ENCODE results near the gene BHLHA9.

The BHLHA9 gene

DNA sequence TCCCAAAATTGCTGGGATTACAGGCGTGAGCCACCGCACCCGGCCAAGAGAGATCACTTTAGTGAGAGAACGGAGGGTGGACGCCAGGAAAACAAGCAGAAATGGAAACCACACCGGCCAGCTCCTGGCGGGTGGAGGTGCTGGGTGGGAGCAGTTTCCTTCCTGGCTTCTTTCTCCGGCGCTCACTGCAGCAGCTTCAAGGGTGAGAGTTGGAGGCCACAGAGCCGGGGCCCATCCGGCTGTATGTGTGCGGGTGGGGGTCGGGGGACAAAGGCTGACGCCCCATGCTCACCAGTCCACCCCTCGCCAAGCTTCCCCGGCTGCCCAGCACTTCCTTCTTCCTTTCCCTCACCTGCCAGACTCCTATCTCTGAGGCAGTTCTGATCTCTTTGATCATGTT is 13.5 kb upstream of the BHLHA9 start:
- DNase-seq, result no peak

DNA sequence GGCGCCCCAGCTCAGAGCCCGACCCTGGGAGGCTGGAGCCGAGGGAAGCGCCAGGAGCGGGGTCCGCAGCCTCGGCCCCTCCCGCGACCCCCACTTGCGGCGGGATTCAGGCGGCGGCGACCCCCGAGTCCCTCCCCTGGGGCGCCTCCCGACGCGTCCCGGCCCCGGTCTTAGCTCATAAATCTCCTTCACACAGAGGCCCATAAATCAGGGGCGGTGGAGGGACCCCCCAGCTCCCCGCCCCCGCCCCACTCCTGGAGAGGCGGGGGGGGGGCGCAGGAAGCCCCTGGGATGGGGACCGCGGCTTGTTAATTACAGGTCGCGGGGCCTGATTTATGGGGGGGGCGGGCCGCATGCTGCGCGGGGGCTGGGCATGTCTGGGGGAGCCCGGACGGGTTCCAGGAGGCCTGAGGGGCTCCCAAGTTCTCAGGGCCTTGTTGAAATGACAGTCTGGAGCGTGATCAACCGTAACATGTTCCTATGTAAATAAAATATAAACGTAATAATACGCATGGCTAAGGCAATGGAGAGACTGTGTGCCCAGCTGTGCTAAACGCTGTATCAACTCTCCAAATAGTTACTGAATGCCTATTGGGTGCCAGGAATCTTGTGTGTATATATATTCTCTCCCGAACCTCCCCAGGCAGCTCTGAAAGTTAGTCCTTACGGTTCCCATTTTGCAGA is 10.0 kb upstream of the BHLHA9 start:
- DNase-seq, result no peak

DNA sequence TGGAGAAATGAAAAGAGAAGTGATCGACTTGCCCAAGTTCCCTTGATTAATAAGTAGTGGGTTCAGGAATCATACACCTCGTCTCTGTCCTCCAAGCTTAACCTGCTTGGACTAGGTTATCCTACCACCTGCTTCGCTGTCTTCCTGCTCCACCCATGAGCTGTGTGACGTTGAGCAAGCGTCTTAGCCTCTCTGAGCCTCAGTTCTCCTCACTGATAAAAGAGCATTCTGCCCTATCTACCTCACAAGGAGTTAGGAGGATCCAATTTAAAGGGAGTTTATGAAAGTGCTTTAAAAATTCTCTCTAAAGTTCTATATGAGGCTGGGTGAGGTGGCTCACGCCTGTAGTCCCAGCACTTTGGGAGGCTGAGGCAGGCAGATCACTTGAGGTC is 9.5 kb upstream of the BHLHA9 start:
- DNase-seq, result no peak

DNA sequence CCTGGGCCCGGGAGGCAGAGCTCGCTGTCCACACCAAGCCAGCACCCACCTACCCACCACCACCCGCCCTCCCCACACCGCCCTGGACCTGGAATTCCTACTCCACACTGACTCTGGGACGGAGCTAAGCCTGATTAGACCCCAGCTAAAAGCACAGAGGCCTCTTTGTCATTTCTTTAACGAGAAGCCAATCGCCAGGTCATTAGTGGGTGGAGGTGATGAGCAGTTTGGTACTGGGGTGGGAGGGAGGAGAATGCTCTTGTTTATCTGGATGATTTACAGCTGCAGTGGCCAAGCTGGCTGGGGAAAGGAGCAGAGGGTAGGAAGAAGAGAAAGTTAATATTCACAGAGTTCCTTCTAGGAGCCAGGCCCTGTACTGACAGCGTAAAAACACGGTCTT is 6.0 kb upstream of the BHLHA9 start:
- DNase-seq, result no peak

DNA sequence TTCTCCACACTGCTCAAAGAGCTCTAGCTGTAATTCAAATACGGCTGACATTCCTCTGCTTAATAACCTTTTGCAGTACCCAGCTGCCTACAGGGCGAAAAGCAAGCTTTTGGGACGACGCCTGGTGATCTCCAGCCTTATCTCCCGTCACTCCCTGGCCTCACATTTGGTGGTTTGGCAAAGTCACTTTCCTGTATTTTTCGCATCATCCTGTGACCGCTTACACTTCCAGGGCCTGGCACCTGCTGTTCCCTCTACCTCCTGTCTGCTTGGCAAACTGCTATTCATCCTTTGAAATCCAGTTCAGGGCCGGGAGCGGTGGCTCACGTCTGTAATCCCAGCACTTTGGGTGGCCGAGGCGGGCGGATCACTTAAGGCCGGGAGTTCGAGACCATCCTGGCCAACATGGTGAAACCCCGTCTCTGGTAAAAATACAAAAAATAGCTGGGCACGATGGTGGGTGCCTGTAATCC is 2.7 kb upstream of the BHLHA9 start:
- no peak for DNase-seq

DNA sequence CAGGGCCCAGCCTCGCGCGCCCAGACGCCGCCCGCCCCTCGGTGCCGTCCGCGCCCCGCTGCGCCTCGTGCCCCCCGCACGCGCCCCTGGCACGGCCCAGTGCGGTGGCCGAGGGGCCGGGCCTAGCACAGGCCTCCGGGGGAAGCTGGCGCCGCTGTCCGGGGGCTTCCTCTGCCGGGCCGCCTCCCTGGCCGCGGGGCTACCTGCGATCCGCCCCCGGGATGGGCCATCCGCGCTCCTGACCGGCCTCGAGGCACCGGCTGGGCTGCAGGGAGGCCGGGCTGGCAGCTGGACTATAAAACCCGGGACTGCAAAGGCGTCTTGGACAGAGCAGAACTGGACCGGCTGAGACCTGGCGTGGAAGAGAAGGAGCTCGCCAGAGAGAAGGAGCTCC is 783 bp downstream of the BHLHA9 start:
- DNase-seq, result no peak

DNA sequence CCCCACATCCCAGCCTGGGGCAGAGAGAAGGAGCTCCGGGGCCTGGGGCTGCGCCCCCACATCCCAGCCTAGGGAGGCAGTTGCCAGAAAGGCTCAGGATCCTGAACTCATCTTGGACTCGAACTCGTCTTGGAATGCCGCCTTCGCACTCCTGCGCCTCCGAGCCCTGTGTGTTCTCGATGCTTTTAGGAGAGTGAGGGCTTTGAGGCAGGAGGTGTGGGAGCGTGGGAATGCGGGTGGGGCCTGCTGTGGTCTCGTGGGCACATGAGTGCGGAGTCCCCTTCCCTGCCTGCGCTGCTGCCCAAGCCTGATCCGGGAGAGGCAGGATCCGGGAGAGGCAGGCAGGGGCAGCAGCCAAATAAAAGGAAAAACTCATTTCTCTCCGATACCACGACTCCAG is 1.2 kb downstream of the BHLHA9 start:
- DNase-seq, result no peak

DNA sequence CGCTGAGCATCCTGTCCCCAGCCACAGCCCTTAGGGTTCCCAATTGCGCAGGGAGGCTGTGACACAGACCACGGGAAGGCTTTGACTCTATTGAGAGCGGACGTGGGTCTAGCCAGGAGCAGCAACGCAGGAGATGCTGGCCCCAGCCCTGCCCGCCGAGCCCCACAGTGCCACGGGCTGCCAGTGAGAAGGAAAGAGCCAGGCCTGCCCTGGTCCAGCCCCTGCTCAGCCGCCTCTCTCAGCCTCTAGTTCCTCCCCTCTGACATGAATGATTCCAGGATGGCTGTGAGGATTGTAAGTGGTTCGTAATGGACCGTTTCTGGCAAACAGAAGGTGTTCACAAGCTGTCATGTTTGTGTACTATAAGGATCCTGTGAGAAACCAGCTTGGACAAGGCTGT is 2.5 kb downstream of the BHLHA9 start:
- no peak for DNase-seq

DNA sequence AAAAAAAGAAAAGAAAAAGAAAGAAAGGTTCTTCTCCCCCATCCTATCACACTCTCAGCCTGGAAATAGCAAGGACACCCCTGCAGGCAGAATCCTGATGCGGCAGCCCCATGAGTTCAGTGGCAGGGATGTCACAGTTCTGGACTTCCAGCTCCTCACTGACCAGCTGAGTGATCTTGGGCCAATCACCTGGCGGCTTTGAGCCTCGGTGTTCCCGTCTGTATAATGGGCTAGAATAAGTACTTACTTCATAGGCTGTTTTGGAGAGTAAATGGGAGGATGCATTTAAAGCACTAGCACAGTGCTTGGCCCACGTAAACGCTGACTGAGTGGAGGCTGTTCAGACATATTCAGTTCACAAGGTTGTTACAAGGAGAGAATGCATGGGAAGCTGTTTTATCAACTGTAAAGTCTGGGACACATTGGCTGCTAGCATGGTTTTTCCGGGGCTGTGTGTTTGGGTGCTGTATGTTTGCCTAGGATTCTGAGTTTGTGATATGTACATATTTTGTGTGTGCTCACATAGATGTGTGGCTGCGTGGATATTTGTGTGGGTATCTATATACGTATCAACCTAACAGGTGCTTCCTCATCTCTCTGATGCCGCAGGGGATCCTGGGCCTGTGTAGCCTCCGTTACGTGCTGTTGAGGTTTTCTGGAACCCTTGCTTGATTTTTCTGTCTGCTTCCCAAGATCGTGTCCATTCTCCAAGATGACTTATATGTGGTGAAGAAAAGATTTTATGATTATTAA is 3.4 kb downstream of the BHLHA9 start:
- DNase-seq, result no peak

DNA sequence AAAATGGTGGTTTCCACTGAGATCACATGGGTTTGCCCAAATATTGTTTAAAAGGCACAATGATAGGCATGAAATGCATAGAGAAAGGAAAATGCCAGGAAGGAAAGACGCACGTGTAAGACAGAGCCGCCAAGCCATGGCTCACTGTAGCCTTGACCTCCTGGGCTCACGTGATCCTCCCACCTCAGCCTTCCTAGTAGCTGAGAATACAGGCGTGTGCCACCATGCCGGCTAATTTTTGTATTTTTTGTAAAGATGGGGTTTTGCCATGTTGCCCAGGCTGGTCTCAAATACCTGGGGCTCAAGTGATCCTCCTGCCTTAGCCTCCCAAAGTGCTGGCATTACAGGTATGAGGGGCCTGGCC is 4.0 kb downstream of the BHLHA9 start:
- DNase-seq, result no peak

DNA sequence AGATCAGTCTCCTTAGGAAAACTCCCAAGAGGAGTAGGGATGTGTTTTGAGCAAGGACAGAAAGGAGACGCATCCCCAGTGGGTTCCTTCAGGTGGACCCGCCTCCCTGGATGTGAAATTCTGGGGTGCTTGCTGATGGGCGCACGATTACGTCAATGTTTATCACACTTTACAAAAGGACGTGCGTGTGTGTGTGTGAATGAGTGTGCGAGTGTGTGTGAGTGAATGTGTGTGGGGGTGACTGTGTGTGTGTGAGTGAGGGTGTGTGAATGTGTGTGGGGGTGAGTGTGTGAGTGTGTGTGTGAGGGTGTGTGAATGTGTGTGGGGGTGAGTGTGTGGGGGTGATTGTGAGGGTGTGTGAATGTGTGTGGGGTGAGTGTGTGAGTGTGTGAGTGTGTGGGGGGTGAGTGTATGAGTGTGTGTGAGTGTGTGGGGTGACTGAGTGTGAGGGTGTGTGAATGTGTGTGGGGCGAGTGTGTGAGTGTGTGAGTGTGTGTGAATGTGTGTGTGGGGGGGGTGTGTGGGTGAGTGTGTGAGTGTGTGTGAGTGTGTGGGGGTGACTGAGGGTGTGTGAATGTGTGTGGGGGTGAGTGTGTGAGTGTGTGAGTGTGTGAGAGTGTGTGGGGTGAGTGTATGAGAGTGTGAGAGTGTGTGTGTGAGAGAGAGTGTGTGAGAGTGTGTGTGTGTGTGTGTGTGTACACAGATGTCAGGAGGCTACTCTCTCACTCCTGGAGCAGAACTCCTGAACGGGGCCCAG is 5.1 kb downstream of the BHLHA9 start:
- no peak for DNase-seq

DNA sequence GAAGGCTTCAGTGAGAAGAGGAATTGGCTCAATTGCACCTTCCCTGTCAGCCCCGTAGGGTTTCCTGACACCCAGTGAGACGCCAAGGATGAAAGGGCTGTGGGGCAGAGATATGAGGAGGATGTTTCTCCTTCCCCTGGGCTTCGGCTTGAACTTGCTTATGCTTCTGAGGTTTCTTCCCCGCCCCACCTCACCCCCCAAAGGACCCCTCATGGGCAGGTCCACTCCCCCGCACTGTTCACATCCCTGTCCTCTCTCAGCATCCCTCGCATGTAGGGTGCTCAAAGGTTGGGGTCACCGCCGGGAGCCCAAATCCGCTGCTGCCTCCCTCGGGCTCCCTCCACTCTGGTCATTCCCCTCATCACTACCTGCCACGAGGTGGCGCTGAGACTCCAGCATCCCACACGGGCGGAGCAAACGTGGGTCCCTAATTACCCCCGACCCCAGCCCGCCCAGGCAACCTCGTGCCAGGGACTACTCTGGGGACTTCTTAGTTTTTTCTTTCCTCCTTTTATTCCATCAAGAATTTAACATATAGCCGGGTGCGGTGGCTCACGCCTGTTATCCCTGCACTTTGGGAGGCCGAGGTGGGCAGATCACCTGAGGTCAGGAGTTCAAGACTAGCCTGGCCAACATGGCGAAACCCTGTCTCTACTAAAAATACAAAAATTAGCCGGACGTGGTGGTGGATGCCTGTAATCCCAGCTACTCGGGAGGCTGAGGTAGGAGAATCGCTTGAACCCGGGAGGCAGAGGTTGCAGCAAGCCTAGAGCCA is 5.9 kb downstream of the BHLHA9 start:
- peak; percentile 64 for DNase-seq

DNA sequence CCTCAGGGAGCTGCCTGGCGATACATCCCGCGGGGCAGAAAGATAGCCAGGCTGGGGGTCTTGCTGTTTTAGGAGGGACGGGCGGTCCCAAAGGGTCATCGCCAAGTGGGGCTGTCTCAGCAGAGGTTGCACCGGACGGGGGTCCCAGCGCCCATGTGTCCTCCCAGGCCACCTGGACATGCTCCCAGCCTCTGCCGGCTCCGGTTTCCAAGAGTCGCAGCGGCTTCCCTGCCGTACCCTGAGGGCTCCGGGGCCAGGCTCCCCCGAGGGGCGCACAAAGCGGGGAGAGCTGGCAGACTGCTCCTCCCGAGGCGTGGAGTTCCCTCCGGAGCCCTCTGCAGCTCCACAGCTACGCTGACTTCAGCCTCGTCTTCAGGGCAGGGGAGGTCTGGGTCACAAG is 10.4 kb downstream of the BHLHA9 start:
- DNase-seq, result no peak

DNA sequence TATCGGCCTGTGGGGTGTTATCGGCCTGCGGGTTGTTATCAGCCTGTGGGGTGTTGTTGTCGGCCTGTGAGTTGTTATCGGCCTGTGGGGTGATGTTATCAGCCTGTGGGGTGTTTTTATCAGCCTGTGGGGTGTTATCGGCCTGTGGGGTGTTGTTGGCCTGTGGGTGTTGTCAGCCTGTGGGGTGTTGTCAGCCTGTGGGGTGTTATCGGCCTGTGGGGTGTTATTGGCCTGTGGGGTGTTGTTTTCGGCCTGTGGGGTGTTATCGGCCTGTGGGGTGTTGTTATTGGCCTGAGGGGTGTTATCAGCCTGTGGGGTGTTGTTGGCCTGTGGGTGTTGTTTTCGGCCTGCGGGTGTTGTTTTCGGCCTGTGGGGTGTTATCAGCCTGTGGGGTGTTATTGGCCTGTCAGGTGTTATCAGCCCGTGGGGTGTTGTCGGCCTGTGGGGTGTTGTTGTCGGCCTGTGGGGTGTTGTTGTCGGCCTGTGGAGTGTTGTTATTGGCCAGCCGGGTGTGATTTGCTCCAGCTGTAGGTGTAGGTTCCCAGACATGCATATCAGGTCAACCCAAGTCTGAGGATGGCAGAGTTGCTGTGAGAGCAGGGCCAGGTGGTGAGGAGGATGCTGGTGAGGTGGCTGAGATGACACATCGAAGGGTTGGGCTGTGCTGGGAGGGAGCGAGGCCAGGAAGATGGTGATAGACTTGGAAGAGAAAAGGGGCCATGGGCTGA is 16.3 kb downstream of the BHLHA9 start:
- DNase-seq, result peak; percentile 10

DNA sequence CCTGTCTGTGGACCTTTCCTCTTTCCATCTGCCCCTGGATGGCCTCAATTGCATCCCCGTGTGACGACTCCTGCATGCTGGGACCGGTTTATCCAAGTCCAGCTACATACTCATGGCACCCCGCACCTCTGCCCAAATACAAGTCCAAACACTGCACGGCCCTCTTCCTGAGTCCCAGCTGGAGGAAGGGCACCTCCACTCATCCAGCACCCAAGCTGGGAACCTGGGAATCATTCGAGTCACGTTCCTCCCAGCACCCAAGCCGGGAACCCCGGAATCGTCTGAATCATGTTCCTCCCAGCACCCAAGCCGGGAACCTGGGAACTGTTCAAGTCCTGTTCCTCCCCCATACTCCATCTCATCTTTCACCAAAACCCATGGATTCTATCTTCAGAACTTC is 19.5 kb downstream of the BHLHA9 start:
- no peak for DNase-seq

DNA sequence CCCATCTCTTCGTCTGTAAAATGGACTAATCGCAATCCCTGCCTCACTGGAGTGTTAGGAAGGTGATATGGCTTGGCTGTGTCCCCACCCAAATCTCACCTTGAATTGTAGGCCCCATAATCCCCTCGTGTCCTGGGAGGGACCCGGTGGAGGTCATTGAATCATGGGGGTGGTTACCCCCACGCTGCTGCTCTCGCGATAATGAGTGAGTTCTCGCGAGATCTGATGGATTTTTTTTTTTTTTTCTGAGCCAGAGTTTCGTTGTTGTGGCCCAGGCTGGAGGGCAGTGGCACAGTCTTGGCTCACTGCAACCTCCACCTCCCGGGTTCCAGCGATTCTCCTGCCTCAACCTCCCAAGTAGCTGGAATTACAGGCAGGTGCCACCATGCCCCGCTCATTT is 20.4 kb downstream of the BHLHA9 start:
- no peak for DNase-seq

DNA sequence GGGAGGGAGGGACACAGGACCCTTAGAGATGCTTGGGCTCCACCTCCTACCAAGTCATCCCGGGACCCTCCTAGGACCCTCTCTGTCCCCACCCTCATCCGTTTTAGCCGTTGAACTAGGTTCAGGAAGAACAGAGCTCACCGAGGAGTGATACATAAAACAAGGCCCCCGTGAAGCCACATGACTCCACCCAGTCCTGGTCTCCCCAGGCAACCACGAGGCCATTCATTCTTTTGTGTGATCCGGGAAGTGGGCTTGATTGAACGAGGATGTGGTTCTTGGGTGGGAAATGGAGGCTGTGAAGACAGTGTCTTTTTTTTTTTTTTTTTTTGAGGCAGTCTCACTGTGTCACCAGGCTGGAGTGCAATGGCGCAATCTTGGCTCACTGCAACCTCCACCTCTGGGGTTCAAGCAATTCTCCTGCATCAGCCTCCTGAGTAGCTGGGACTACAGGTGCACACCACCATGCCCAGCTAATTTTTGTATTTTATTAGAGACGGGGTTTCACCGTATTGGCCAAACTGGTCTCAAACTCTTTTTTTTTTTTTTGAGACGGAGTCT is 24.0 kb downstream of the BHLHA9 start:
- peak; percentile 86 for DNase-seq

DNA sequence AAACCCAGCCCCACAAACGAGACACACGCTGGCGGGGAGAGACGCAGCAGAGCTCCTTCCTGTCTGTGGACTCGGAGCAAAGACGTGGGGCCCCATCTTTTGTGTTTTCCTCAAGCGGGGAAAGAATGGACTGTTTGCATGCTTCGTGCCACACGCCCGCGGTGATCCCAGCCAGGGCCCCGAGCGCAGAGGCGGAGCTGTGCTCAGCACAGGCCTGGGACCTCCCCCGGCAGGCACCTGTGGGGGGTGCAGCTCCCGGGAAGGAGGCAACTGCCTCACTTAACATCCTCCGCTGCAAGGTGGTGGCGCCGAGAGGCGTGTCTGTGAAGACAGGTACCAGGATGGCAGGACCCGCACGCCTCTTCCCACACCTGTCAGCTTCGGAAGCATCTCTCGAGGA is 28.4 kb downstream of the BHLHA9 start:
- DNase-seq, result peak; percentile 17

DNA sequence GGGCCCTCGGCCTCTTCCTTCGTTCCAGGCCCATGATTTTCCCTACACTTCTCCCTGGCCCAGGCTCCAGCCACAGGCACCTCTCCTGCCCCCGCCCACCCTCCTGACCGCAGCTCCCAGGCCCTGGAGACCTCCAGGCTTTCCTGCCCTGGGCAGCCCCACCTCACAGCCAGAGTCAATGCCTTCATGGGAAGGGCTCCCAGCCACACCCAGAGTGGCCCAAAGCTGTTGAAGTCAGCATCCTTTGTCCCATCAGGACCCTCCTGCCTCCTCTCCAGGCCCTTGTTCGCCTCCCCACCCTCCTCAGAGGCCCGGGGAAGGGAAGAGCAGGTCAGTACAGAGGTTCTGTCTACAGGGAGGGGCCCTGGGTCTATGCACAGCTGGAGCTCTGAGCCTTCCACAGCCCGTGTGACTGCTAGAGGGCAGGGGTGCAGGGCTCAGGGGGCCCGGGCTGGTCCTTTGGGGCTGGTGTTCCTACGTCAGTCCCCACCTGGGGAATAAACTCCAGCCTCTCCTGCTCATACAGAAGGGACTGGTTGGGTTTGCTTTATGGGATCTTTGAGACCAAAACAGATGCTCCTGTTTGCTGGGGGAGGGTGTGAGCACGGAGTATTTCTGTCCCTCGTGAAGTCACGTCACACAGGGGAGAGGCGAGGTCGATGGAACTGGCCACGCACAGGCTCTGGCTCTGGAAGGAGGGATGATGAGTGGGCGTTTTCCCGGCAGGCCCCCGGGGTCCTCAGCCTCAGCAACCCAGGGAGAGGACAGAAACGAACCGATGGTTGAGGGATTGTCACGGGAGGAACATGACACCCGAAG is 29.5 kb downstream of the BHLHA9 start:
- no peak for DNase-seq

DNA sequence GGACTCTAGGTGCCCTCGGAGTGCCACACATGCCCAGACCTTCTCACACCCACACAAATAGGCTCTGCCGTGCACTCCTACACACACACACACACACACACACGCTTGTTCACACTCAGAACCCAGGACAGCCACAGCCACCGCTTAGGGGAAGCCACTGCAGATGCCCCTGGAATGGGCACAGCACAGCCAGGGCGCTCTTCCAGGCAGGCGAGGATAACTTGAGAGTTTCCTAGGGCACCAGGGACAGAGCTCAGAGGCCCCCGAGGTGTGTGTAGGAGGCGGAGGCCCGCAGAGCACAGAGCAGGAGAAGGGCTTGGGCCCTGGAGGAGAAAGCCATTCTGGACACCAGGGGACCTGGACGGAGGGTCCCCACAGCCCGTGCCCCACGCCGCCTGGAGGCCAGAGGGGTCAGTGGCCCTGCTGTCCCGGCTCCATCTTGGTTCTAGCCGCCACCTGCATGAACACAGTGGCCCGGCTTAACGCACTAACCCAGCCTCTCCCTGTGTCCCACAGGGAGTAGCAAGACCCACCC is 30.2 kb downstream of the BHLHA9 start:
- DNase-seq, result no peak

DNA sequence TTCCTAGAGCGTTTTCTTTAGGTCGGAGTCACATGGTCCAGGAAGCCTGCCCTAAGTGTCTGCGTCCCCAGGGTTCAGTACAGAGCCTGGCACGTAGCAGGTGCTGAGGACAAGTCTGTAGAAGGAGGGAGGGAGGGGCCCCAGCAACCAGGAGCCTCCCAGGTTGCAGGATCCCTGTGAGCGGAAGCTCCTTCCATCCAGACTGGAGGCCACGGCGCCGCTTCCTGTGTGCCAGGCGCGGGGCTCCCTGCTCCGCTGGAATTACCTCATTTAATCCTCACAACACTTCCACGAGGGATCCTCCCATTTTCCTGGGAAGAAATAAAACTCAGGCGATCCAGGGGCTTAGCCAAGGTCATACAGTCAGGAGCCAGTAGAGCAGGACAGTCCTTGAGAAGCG is 31.3 kb downstream of the BHLHA9 start:
- DNase-seq, result no peak
